PC-3 (cell line): ENCODE measurements around the gene PDLIM5. TPM values are rescaled to one million over a fixed set of nuclear protein-coding genes. Genes with fewer than 3 reads are reported as not detected.

ENCODE experiments used
- ATAC-seq: fragments of 200-7000 bp; cut with Tn5 transposase; 2 replicates; pipeline ENCODE4 v1.9.1; 2020; ENCODE audit warnings: mild to moderate bottlenecking, moderate library complexity
- BruUV-seq: library from RNA; stranded (reverse); fragments of 400-500 nt; replicated peaks from 2 replicates; lab custom pipeline; 2021; lab: Mats Ljungman, UMichigan
- CTCF ChIA-PET: fragments of 300-600 bp; sonication (Branson Sonifier 250); formaldehyde crosslinking; loops from one replicate; lab custom pipeline; 2022; ENCODE audit warnings: antibody characterized with exemption; lab: Charles Lee
- POLR2A ChIA-PET: fragments of 300-600 bp; sonication (Branson Sonifier 250); formaldehyde crosslinking; loops from one replicate; lab custom pipeline; 2022; ENCODE audit warnings: antibody characterized with exemption; ENCODE audit not compliant: unreplicated experiment; lab: Charles Lee
- DNase-seq: peaks from one replicate; pipeline ENCODE4 v3.0.0-alpha.2; 2015
- H2AFZ ChIP-seq: fragments of 300-600 bp; sonication (generic); 2 replicates; pipeline ENCODE4 v1.6.0; 2016; ENCODE audit warnings: antibody characterized with exemption, low read length
- H3F3A ChIP-seq: fragments of 300-600 bp; sonication (generic); one replicate; pipeline ENCODE4 v1.6.0; 2017; ENCODE audit warnings: antibody characterized with exemption, low read length, control low read depth, mild to moderate bottlenecking; ENCODE audit not compliant: unreplicated experiment
- H3K27ac ChIP-seq: fragments of 300-600 bp; sonication (generic); 2 replicates; pipeline ENCODE4 v1.5.1; 2016; ENCODE audit warnings: mild to moderate bottlenecking, low read length
- H3K27me3 ChIP-seq: fragments of 300-600 bp; sonication (generic); 2 replicates; pipeline ENCODE4 v1.6.1; 2016; ENCODE audit warnings: low read length, mixed read lengths
- H3K36me3 ChIP-seq: fragments of 300-600 bp; sonication (generic); 2 replicates; pipeline ENCODE4 v1.6.1; 2016; ENCODE audit warnings: low read depth, mixed run types, low read length, mixed read lengths
- H3K4me1 ChIP-seq: fragments of 300-600 bp; sonication (generic); 2 replicates; pipeline ENCODE4 v1.5.1; 2016; ENCODE audit warnings: low read length; ENCODE audit not compliant: insufficient read depth
- H3K4me2 ChIP-seq: fragments of 300-600 bp; sonication (generic); 2 replicates; pipeline ENCODE4 v1.6.0; 2016; ENCODE audit warnings: low read length
- H3K4me3 ChIP-seq: fragments of 300-600 bp; sonication (generic); 2 replicates; pipeline ENCODE4 v1.5.1; 2016; ENCODE audit warnings: mild to moderate bottlenecking, low read length, mixed read lengths
- H3K79me2 ChIP-seq: fragments of 300-600 bp; sonication (generic); 2 replicates; pipeline ENCODE4 v1.6.1; 2017; ENCODE audit warnings: low read length, mixed read lengths
- H3K9ac ChIP-seq: fragments of 300-600 bp; sonication (generic); 2 replicates; pipeline ENCODE4 v1.6.0; 2016; ENCODE audit warnings: mild to moderate bottlenecking, low read length
- H3K9me2 ChIP-seq: fragments of 300-600 bp; sonication (generic); replicated peaks from 2 replicates; pipeline ENCODE4 v1.6.1; 2016; ENCODE audit warnings: mixed run types, low read length, mixed read lengths
- H3K9me3 ChIP-seq: fragments of 300-600 bp; sonication (generic); 2 replicates; pipeline ENCODE4 v1.6.1; 2016; ENCODE audit warnings: low read length, mixed read lengths
- H4K20me1 ChIP-seq: fragments of 300-600 bp; sonication (generic); 2 replicates; pipeline ENCODE4 v1.6.1; 2016; ENCODE audit warnings: low read length, mixed read lengths
- CTCF ChIP-seq: fragments of 300-600 bp; sonication (generic); conservative IDR thresholded peaks from 2 replicates; pipeline ENCODE4 v1.5.1; 2017; ENCODE audit warnings: antibody characterized with exemption, low read depth, mild to moderate bottlenecking, low read length
- EZH2 ChIP-seq: fragments of 300-600 bp; sonication (generic); IDR thresholded peaks from one replicate; pipeline ENCODE4 v1.6.1; 2017; ENCODE audit warnings: antibody characterized with exemption, mild to moderate bottlenecking, low read length; ENCODE audit not compliant: unreplicated experiment
- EZH2phosphoT487 ChIP-seq: fragments of 300-600 bp; sonication (generic); IDR thresholded peaks from 2 replicates; pipeline ENCODE4 v1.6.1; 2018; ENCODE audit warnings: mild to moderate bottlenecking, antibody characterized with exemption, low read length, borderline replicate concordance
- intact Hi-C: fragments of 100-400 bp; cut with micrococcal nuclease; formaldehyde crosslinking; loops from 2 replicates; pipeline ENCODE4 v1.9.0; 2023
- total RNA-seq: library from RNA; depleted of rRNA; stranded (reverse); fragments of >200 nt; gene quantifications from 2 replicates; pipeline ENCODE4 v1.2.3, GENCODE V29; 2014

PDLIM5 gene
- total RNA-seq, 1 experiment from 2014 or later, result 57.8 TPM

- H3F3A ChIP-seq, result no peaks in the 10 kb centered on the region
- peaks cover 9% of the 10 kb centered on the region for H3K4me1 ChIP-seq
- ATAC-seq, result no peak
- no peaks in the 10 kb centered on the region for H3K9me3 ChIP-seq
- H3K4me2 ChIP-seq, result no peak overlapping the region
- no peak overlapping the region for H3K9ac ChIP-seq
- TF ChIP-seq EZH2 (no peak), EZH2phosphoT487 (no peak), CTCF (no peak)
- no peak overlapping the region for H2AFZ ChIP-seq
- H3K79me2 ChIP-seq, result peaks cover 82% of the 10 kb centered on the region
- DNase-seq, result no peak
- BruUV-seq, result no TSS peak
- no peaks in the 10 kb centered on the region for H3K36me3 ChIP-seq
- H3K4me3 ChIP-seq, result no peak overlapping the region
- no peak overlapping the region for H3K27ac ChIP-seq
- ChIA-PET CTCF (no interaction called here), POLR2A (no interaction called here)
- intact Hi-C loops, result no loop called here
- H3K9me2 ChIP-seq, result no peaks in the 10 kb centered on the region
- H4K20me1 ChIP-seq, result no peaks in the 10 kb centered on the region
- no peaks in the 10 kb centered on the region for H3K27me3 ChIP-seq
Observed at GRCh38 chr4:94479358-94480141, 27.8 kb downstream of the PDLIM5 start.

- TF ChIP-seq EZH2phosphoT487, result no peak
- no peak for TF ChIP-seq CTCF
- no peak for TF ChIP-seq EZH2
- Histone ChIP-seq H3K79me2 (peaks cover 77% of the 10 kb centered on the region), H3K9me3 (no peaks in the 10 kb centered on the region), H3K9me2 (no peaks in the 10 kb centered on the region), H3F3A (no peaks in the 10 kb centered on the region), H3K9ac (no peak overlapping the region), H3K27ac (no peak overlapping the region), H3K4me3 (no peak overlapping the region), H3K36me3 (no peaks in the 10 kb centered on the region), H3K4me2 (no peak overlapping the region), H4K20me1 (no peaks in the 10 kb centered on the region), H2AFZ (no peak overlapping the region), H3K4me1 (peaks cover 12% of the 10 kb centered on the region), H3K27me3 (no peaks in the 10 kb centered on the region)
- intact Hi-C loops, result no loop called here
- ATAC-seq (no peak), DNase-seq (no peak)
- POLR2A ChIA-PET, result no interaction called here
- BruUV-seq, result no TSS peak
- CTCF ChIA-PET, result no interaction called here
Observed at GRCh38 chr4:94480362-94480951, 28.7 kb downstream of the PDLIM5 start.

DNA sequence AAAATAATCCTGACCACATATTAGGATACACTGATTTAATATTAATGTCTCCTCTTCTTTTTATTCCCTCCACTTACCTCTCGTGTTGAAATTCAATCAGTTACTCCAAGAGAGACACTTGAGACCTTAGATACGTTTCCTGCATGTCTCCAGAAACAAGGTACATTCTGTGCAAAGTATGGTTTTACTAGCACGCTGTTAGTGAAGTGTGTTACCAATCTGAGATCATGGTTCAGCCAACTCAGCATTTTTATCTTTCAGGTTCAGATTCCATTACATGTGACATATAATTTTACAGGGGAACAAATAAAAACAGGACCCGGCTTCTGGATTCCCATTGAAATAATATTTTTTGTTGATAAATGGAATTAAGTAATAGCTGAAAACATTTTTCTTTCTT is 32.2 kb downstream of the PDLIM5 start:
- Histone ChIP-seq H3K9ac (no peak overlapping the region), H3K4me3 (no peak overlapping the region), H2AFZ (no peak overlapping the region), H3K27ac (no peak overlapping the region), H3K4me1 (peaks cover 39% of the 10 kb centered on the region), H3K27me3 (no peaks in the 10 kb centered on the region), H3K79me2 (peaks cover 60% of the 10 kb centered on the region), H3K4me2 (no peak overlapping the region), H3K9me3 (no peaks in the 10 kb centered on the region), H3K36me3 (no peaks in the 10 kb centered on the region), H4K20me1 (no peaks in the 10 kb centered on the region), H3F3A (peaks cover 1% of the 10 kb centered on the region), H3K9me2 (no peaks in the 10 kb centered on the region)
- BruUV-seq, result no TSS peak
- POLR2A ChIA-PET, result no interaction called here
- intact Hi-C loops, result no loop called here
- DNase-seq, result no peak
- CTCF ChIA-PET, result no interaction called here
- TF ChIP-seq CTCF (no peak), EZH2phosphoT487 (no peak), EZH2 (no peak)
- ATAC-seq, result no peak
